H1 (cell line): ENCODE results near the gene MRPS5.

Experiments
- BCL11A ChIP-seq, 2 experiments: IDR thresholded peaks; one replicate each; pipeline ENCODE4 v1.6.1; 2011; ENCODE audit warnings: low read depth in 2 of 2, low read length in 2 of 2, mild to moderate bottlenecking in 2 of 2
- CHD2 ChIP-seq: IDR thresholded peaks from 2 replicates; pipeline ENCODE4 v1.6.1; 2012; ENCODE audit warnings: low read length, improper control_type of control experiment
- EGR1 ChIP-seq: IDR thresholded peaks from 2 replicates; pipeline ENCODE4 v1.6.1; 2011; ENCODE audit warnings: low read depth, low read length, borderline replicate concordance
- EP300 ChIP-seq, 2 experiments: IDR thresholded peaks; 1 replicate in 1 of 2; 2 replicates in 1 of 2; pipeline ENCODE4 v1.6.1; 2011 to 2012; ENCODE audit warnings: low read depth in 2 of 2, low read length in 2 of 2, mild to moderate bottlenecking in 2 of 2, borderline replicate concordance in 1 of 2, inconsistent platforms in 1 of 2, moderate library complexity in 1 of 2
- GABPA ChIP-seq: IDR thresholded peaks from 2 replicates; pipeline ENCODE4 v1.6.1; 2011; ENCODE audit warnings: mild to moderate bottlenecking, low read length, moderate library complexity, borderline replicate concordance; ENCODE audit not compliant: insufficient read depth
- POLR2A ChIP-seq, 2 experiments: IDR thresholded peaks; 1 replicate in 1 of 2; 2 replicates in 1 of 2; pipeline ENCODE4 v1.6.1; 2011; ENCODE audit warnings: low read depth in 2 of 2, low read length in 2 of 2, mild to moderate bottlenecking in 2 of 2; ENCODE audit errors: control extremely low read depth in 1 of 2
- POU5F1 ChIP-seq: IDR thresholded peaks from 2 replicates; pipeline ENCODE4 v1.6.1; 2011; ENCODE audit warnings: low read depth, mild to moderate bottlenecking, low read length, moderate library complexity
- RFX5 ChIP-seq: IDR thresholded peaks from 2 replicates; pipeline ENCODE4 v1.6.1; 2011; ENCODE audit warnings: low read depth, low read length, improper control_type of control experiment, borderline replicate concordance
- SP1 ChIP-seq: IDR thresholded peaks from 2 replicates; pipeline ENCODE4 v1.6.1; 2011; ENCODE audit warnings: low read depth, low read length
- SUZ12 ChIP-seq: fragments of 200-600 bp; sonication (generic); IDR thresholded peaks from 2 replicates; pipeline ENCODE4 v1.6.1; 2012; ENCODE audit warnings: mild to moderate bottlenecking, inconsistent platforms, low read length, moderate library complexity, mixed read lengths
- TCF12 ChIP-seq: IDR thresholded peaks from 2 replicates; pipeline ENCODE4 v1.6.1; 2011; ENCODE audit warnings: low read depth, mild to moderate bottlenecking, low read length
- ZNF274 ChIP-seq: IDR thresholded peaks from 2 replicates; pipeline ENCODE4 v1.7.0; 2012; ENCODE audit warnings: low read length, borderline replicate concordance; ENCODE audit errors: extremely low read depth
- TF ChIP-seq, protein P1 (sequence below), 3 experiments: IDR thresholded peaks; 1 replicate in 2 of 3; 2 replicates in 1 of 3; pipeline versions ENCODE4 v1.5.1 to v1.6.1; 2011; ENCODE audit warnings: low read length in 3 of 3, mild to moderate bottlenecking in 3 of 3, inconsistent platforms in 2 of 3, low read depth in 1 of 3, moderate library complexity in 1 of 3; ENCODE audit not compliant: insufficient read depth in 1 of 3; ENCODE audit errors: control extremely low read depth in 1 of 3

DNA sequence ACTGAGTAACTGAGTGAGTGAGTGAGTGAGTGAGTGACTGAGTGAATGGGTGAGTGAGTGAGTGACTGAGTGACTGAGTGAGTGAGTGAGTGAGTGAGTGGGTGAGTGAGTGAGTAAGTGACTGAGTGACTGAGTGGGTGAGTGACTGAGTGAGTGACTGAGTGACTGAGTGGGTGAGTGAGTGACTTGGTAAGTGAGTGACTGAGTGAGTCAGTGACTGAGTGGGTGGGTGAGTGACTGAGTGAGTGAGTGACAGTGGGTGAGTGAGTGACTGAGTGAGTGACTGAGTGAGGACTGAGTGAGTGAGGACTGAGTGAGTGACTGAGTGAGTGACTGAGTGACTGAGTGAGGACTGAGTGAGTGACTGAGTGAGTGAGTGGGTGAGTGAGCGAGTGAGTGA lies 82.2 kb downstream of the MRPS5 start:
- TF ChIP-seq SUZ12, result no peak
- no peak for TF ChIP-seq BCL11A (IDR thresholded peaks at IDR 0.05; ENCODE audit: low read depth in 2 of 2, low read length in 2 of 2)
- TF ChIP-seq, protein P1, sequence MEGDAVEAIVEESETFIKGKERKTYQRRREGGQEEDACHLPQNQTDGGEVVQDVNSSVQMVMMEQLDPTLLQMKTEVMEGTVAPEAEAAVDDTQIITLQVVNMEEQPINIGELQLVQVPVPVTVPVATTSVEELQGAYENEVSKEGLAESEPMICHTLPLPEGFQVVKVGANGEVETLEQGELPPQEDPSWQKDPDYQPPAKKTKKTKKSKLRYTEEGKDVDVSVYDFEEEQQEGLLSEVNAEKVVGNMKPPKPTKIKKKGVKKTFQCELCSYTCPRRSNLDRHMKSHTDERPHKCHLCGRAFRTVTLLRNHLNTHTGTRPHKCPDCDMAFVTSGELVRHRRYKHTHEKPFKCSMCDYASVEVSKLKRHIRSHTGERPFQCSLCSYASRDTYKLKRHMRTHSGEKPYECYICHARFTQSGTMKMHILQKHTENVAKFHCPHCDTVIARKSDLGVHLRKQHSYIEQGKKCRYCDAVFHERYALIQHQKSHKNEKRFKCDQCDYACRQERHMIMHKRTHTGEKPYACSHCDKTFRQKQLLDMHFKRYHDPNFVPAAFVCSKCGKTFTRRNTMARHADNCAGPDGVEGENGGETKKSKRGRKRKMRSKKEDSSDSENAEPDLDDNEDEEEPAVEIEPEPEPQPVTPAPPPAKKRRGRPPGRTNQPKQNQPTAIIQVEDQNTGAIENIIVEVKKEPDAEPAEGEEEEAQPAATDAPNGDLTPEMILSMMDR (IDR thresholded peaks at IDR 0.05; ENCODE audit: control extremely low read depth in 1 of 3, insufficient read depth in 1 of 3, low read depth in 1 of 3, low read length in 3 of 3), result no peak
- no peak for TF ChIP-seq POLR2A (IDR thresholded peaks at IDR 0.05; ENCODE audit: control extremely low read depth in 1 of 2, low read depth in 2 of 2, low read length in 2 of 2)
- no peak for TF ChIP-seq EGR1
- TF ChIP-seq EP300 (IDR thresholded peaks at IDR 0.05; ENCODE audit: borderline replicate concordance in 1 of 2, low read depth in 2 of 2, low read length in 2 of 2), result no peak
- TF ChIP-seq POU5F1, result no peak
- TF ChIP-seq GABPA, result no peak
- no peak for TF ChIP-seq SP1
- TF ChIP-seq TCF12, result no peak
- TF ChIP-seq CHD2, result no peak
- no peak for TF ChIP-seq ZNF274
- no peak for TF ChIP-seq RFX5
